CD4-positive, alpha-beta T cell treated with Interleukin-1 beta for 1 hour (primary cell): ENCODE results near the gene LMO2.

Experiments used
- DNase-seq, 2 donors: peaks; one replicate each; pipeline ENCODE4 v3.0.0-alpha.2; 2020 to 2022

The LMO2 gene

DNA sequence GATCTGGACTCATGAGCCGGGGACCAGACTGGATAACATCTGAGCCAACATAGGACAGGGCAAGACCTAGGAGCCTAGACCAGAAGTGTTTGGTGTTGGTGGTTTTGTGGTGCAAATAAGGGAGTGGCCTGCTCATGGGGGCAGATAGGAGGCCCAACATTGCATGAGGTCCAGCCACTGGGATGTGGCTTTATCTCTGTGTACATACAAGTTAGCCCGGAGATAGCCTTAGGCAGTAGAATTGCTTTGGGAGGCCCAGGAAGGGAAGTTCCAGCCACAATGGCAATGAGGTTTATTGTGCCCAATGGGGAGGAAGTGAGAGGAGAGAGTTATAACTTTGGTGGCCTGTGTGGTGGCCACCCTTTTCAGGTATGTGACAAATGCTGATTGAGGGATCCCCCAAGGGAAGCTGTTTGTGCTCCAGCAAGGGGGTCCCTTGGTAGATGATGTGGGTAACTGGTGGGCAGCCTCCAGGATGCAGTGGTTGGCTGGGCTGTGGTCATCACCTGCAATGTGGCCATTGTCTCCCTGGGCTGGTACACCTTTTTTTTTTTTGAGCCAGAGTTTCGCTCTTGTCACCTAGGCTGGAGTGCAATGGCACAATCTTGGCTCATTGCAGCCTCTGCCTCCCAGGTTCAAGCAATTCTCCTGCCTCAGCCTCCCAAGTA lies 6.4 kb downstream of the LMO2 start:
- DNase-seq, result no peak

DNA sequence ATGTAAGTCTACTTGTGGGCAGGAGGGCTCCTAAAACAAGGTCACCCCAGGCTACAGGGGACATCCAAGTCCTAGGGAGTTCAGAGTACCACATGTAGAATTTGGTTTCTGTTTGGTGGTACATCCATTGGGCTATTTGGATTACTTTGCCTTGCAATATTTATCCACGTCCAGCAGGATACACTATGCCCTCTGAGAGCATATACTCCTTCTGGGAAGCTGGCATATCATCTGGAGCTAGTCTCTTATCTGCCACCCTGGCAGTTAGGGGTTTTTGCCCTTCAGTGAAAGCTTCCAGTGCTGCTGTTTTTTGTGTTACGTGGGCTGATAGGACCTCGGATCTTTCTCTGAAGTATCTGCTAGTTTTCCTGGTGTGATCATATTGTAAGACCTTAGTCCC lies 7.3 kb downstream of the LMO2 start:
- DNase-seq, result no peak

DNA sequence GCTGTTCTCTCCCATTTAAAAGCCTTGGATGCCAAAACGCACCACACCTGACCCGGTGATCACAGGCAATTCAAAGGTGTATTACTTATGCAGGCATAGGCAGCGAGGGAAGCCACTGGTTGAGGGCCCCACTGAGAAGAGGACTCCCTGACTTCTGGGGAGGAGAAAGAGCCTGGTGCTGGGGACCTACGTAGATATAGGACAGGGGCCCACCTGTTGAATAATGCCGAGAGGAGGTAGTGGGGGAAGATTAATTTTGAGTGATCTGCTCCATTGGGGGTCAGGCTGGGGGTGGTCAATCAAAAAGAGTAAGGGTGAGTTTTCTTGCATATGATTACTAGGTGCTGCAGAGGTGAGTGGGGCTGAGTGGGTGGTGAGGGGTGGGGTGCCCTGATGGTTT lies 7.8 kb downstream of the LMO2 start:
- no peak for DNase-seq

DNA sequence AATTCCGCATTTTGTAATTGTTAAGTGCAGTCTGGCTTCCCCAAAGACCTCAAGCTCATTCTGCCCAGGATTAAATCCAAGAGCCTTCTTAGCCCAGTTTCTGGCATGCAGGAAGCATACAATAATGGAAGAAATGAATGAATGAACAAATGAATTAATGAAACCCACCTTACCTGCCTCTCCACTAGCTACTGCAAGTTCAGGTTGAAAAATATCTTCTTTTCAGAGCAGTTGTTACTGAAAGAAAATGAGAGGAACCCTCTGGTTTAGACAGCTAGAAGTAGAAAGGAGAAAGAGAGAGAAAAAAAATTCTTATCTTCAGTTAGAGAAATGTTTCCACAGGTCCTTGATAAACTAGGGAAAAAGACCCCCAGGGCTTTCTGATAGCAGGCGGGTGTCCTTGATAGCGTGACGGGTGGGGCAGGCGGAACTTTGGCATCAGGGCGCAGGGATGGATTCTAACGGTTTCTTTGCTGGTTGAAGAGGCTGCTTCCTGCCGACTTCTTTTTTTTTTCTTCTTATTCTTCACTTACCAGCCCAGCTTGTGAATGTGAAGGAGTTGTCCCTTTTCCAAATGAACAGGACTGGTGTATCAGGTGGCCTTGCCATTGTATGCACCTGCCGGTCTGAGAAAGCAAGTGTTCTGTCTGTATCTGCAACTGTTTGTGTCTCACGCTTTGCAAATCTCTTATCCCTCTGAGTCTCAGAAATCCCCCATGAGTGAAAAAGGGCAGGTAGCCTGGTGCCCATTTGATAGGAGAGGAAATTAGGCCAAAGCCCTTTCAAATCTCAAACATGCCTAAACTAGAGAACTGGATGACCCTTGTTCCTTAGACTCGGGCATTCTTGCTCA lies 10.0 kb downstream of the LMO2 start:
- DNase-seq, result no peak

DNA sequence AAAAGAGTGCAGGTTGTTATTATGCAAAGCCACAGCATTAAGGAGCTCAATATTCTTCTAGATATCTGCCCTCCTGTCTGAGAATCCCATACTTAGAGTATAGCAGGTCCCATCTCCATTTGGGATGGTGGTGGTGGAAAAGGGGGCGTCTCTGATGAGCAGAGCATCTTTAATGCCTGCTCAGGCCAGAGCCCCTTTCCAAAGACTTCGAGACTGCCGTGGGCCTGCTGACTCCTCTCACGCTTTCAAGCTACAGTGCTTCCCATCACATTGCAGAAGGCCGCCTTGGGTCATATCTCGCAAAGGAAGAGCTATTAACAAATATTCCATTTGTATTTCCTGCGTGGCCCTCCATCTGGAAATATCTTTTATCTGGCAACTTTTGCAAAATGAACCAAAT lies 10.9 kb downstream of the LMO2 start:
- DNase-seq, result no peak

DNA sequence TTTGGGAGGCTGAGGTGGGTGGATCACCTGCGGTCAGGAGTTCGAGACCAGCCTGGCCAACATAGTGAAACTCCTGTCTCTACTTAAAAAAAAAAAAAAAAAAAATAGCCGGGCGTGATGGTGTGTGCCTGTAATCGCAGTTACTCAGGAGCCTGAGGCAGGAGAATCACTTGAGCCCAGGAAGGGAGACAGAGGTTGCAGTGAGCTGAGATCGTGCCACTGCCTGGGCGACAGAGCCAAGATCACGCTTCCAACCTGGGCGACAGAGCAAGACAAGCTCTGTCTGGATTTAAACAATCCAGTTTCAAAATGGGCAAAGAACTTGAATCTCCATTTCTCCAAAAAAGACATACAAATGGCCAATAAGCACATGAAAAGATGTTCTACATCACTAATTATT lies 12.5 kb downstream of the LMO2 start:
- DNase-seq, result no peak

DNA sequence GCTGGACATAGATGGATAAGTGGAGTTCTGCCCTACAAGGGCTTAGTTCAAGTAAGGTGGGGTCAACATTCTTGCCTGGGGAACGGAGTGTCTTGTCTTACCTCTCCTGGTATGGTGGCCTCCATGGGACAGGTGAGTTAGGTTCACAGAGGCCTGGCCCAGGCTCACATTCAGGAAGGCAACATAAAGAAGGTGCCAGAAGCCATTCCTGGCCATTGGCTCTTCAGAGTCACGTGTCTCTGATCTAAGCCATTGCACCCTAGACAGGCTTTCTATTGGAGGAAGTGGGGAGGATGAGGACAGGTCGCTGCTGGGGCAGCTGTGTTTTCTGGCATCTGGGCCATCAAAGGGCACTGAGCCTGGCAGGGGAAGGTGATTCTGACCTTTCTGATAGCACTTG lies 14.8 kb downstream of the LMO2 start:
- no peak for DNase-seq

DNA sequence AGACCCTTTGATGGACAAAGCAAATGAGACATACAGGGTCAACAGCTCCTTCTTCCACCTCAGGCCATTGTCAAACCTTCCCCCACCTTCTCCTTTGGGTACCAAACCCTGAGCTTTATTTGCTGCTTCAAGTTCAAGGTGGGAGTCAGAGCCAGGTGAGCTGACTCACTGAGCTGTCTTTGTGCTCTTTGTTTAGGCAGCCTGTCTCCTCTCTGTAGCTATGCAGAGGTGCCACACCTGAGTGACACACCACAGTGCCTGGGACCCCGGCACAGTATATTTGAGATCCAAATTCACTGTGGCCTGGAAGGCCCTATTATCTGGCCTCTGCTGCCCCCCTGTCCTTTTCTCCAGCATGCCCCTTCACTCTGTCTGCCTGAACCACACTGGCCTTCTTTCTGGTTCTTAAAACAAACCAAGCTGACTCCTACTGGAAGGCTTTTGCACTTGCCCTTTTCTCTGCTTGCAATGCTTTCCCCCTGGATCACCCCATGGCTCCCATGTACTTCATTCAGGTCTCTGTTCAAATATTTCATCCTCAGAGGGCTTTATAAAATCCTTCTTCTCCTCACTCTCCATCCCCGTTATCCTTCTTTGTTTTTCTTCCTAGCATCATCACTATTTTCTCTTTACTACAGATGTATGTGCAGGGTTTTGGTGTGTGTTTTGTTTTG lies 16.1 kb downstream of the LMO2 start:
- no peak for DNase-seq

DNA sequence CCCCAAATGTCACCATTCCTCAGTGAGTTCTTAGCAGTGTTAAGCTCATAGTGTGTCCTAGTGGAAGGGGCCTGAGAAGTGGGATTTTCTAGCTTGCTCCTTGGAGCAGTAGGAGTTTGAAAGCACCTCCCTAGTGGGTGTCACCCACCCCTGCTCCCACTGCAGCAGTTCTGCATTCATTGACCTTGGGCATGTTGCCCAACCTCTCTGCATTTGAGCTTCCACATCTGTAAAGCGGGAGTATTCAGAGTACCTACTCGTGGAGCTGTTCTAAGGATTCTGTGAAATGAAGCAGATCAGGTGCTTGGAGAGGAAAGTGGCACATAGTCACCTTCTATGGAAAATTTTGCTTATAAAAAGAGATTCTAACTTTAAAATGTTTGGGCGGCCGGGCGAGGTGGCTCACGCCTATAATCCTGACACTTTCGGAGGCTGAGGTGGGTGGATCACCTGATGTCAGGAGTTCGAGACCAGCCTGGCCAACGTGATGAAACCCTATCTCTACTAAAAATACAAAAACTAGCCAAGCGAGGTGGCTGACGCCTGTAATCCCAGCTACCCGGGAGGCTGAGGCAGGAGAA lies 16.9 kb downstream of the LMO2 start:
- DNase-seq, result no peak

DNA sequence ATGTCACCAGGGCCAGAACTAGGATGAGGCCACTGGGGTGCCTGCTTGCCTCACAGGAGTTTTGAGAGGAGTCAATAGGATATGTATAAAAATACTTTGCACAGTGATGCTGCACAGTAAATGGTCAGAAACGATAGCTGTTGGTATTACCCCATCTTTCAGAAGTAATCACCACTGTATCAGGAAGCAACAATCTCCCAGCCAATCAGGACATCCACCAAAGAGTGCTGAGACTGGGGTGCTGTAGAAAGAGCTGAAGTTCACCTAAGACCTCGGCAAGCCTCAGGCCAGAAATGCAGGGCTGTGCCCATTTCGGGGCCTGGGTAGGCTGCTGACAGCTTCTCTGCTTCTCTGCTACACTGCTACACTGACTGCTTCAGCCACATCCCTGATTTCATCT lies 17.4 kb downstream of the LMO2 start:
- no peak for DNase-seq

DNA sequence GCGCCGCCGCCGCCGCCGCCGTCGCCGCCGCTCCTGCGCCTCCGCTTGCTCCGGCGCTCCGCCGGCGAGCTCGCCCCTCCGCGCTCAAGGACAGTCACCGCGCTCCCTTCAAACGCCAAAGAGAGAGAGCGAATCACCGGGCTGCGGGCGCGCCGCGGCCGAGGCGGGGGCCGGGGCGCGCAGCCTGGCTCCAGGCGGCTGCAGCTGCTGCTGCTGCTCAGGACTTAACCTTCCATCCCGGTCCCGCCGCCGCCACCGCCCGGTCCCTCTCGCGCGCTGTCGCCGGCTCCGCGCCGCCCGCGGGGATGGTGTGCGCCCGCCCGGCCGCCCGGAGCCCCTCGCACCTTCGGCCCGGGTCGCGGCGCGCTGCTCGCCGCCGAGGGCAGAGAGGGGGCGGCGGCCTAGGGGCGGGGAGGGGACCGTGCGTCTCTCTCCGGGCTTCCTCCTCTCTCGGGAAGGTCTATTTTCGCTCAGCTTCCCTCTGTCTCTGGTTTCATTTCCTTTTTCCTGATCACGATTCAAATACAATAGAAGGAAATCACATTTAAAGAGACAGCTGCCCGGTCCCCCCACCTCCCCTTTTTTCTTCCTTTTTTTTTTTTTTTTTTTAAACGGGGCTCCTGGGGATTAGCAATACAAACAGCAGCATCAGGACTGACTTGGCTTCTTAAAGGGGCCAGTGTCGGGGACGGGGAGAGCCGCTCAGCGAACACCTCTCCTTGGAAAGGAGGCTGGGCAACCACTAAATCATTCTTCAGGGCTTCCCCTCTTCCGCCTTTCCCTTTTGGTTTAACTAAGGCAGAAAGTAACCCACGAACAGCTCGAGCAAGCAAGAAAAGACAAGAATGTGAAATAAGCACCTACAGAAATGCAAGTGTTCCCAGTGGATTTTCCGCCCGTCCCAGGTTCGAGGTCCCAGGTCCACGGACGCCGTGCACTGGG lies 22.1 kb downstream of the LMO2 start:
- peak in 1 of 2 donors; percentile 45 for DNase-seq

DNA sequence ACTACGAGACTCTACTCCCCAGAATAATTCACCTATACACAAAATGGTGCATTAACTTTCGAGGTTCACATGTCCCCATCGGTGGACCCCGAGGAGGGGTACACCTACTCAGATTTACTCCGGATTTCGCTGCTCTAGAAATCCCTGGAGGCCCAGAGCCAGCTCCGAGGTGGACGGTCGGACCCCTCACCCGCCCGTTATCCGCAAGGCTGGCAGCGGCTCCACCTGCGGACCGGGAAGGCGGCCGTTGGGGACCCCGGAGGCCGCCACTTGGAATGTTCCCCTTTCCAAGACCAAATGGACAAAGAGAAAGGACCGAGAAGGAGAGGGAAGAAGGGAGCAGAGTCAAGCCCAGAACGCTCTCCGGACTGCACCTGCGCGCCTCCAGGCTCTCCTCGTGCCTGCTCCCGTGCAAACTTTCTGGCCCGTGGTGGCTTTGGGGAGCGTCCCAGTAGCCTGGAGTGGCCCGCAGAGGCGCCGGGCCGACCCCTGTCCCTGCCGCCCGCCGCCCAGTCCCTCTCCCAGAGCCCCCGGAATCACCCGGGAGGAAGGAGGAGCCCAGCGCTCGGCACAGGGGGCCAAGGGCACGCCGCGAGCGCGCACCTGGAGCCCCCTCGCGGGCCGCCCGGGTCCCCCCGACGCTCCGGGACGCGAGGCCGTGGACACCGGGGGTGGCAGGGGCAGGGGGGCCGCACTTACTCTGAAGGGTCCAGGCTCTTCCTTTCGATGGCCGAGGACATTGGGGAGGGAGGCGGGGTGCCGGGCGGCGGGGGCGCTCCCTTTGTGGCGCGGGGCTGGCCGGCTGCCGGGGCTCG lies 23.0 kb downstream of the LMO2 start:
- no peak for DNase-seq

DNA sequence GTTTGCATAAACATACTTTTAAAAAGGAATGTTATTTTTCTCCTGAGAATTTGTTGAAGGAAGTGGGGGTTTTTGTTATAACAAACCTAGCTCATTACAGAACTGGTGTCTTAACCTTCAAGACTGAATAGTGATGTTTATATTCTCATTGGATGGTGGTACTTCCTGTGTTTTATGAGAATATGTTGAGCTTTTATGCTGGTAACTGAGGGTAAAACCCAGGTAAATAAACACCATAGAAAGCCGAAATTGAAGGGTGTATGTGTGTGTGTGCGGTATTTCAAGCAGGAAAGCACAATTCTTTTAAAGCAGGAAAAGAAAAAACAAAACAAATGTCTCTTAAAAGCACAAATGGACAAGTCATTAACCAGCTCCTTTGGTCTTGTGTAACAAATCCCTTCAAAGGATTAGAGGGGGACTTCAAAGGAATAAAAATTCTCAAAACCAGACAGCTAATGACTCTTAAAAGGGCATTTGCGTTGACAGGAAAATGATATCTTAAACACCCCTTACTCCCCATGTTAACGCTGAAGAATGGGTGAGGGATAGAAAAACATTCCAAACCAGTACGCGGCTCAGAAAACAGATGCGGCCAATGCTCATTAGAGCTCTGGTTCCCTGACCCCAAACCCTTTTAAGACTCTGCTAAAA lies 23.8 kb downstream of the LMO2 start:
- DNase-seq, result no peak

DNA sequence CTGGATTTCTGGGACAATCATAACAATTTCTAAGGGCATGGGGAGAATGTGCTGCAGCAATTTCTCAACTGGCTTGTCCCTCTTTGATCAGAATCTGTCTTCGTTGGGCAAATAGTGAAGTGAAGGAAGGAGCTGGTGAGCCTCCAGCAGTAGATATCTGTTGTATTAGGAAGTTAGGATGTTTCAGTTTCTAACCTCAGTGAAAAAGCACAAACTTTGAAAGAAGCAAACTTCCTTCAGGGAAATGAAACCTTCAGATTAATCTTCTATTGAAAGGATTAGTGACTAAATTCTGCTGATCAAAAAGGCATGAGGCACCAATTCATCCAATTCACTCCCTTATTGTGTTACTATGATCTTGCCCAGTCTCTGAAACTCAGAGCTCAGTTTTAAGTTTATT lies 24.3 kb downstream of the LMO2 start:
- DNase-seq, result no peak

DNA sequence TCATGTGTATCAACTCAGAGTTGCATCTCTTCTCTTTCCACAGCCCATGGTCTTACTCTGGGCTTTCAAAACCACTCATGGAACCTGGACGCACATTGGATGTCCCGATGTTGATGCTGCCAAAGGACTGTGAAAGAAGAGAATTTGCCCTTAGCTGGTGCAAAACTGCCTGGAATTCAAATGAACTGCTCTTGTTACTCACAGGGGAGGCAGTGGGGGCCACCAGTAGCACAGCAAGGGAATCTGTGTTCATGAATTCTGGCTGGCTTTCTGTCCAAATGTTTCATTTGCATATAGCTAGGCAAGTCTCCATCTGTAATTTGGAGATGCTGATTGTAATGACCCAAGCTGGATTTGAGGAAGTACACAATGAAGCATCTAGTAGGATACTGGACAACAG lies 24.9 kb downstream of the LMO2 start:
- DNase-seq, result no peak

DNA sequence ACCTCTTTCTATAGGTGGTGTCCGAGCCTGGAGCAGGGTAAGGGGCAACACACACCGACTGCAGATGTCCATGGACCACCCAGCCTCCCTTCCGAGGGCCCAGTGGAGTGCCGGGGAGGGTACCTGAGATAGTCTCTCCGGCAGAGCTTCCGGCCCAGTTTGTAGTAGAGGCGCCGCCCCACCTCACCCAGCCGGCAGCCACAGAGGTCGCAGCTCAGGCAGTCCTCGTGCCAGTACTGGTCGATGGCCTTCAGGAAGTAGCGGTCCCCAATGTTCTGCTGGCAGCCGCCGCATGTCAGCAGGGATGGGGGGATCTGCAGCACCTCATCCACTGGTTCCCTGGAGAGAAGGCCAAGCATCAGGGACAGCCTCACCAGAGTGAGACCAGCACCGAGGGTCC lies 27.4 kb downstream of the LMO2 start:
- no peak for DNase-seq

DNA sequence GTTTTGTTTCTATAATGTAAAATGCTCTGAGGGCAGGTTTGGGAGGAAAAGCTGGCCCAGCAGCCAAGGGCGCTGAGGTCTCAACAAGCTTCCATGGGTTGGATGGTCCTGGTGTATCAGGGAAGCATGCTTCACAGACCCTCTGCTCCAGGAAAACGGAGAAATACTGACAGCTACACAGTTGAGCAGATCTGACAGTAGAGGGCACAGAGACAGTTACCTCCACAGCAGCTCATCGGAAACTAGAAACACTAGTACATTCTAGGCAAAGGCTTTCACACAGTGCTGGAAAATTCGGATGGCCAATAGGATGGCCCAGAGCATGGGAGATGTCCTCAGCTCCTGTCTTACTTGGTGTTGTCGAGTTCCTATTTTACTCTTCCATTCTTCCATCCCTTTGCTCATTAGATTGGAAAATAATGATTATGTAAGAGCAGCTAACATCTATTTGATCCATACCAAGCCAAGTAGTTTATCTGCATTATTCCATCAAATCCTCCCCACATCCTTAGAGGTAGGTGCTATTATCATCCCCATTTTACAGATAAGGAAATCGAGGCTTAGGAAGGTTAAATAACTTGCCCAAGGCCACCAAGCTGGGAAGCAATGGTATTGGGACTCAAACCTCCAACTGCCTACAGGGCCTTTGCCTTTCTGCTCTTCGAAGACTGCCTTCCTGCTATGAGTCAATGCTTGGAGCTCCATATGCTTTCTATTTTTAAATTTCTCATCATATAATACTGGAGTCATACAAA lies 28.3 kb downstream of the LMO2 start:
- no peak for DNase-seq

DNA sequence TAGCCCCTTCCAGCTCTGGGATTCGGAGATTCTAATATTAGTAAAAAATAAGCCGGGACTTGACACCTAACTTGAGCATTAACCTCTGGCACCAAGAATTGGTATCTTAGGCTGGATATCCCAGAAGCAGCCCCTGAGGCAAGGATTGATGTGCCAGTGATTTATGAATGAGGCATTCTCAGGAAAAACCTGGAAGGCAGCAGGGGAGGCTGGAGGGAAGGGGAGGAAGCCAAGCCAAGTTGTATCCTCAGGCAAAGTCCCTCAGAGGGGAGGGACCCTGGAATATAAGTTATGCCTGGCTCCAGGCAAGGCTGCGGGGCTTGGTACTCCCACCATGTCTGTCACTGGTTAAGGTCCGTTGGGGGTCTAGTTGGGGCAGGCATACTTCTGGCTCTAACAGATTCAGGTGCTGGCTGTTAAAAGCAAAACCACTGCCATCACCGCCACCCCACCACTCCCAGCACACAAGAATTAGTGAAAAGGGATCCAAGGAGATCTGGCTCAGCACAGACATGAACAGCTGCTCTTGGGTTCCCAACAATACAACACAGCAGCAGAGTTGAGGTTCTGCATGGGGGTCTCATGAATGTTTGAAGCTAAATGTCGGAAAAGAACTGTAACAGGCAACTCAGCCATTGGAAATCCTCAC lies 29.8 kb downstream of the LMO2 start:
- no peak for DNase-seq

DNA sequence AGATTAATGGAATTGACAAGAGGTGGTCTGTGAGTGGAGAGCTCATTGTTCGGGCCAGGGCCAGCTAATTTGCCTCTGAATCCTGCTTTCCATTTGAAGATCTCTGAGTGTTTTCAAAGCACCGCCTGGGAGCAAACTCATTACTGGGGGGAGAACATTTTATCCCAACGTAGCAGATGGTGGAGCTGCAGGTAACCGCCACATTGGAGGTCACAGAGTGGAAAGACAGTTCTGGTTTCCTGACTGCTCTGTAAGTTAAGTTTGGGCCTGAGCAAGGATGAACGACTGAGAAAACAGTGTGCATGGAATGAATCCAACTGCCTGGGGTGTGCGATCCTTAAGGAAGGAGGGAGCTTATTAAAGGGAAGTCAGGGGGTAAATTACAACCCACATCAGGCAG lies 30.5 kb downstream of the LMO2 start:
- DNase-seq, result no peak

DNA sequence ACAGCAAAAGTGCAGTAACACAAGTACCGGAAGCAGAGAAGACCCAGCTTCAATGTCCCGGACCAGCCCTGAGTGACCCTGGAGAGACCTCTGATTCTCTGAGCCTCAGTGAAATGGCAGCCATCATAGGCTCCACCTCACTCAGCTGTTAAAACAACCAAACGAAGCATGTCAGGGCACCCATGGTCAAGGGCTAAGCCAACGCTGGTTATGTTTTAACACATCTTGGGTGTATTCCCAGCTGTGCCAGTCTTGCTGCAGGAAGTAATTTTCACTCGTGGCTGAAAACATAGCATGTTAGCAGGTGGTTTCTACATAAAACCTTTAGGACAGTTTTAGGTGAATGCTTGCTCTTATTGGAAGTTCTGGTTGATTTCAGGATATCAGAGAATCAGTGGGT lies 30.9 kb downstream of the LMO2 start:
- DNase-seq, result no peak
